ENCODE measurements around the gene SMARCAD1. TPM values are rescaled to one million over a fixed set of nuclear protein-coding genes. Genes with fewer than 3 reads are reported as not detected.

Gene SMARCAD1, protein sequence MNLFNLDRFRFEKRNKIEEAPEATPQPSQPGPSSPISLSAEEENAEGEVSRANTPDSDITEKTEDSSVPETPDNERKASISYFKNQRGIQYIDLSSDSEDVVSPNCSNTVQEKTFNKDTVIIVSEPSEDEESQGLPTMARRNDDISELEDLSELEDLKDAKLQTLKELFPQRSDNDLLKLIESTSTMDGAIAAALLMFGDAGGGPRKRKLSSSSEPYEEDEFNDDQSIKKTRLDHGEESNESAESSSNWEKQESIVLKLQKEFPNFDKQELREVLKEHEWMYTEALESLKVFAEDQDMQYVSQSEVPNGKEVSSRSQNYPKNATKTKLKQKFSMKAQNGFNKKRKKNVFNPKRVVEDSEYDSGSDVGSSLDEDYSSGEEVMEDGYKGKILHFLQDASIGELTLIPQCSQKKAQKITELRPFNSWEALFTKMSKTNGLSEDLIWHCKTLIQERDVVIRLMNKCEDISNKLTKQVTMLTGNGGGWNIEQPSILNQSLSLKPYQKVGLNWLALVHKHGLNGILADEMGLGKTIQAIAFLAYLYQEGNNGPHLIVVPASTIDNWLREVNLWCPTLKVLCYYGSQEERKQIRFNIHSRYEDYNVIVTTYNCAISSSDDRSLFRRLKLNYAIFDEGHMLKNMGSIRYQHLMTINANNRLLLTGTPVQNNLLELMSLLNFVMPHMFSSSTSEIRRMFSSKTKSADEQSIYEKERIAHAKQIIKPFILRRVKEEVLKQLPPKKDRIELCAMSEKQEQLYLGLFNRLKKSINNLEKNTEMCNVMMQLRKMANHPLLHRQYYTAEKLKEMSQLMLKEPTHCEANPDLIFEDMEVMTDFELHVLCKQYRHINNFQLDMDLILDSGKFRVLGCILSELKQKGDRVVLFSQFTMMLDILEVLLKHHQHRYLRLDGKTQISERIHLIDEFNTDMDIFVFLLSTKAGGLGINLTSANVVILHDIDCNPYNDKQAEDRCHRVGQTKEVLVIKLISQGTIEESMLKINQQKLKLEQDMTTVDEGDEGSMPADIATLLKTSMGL
- 10 to 100 TPM; 12.2 to 13.8 TPM for total RNA-seq
- long read RNA-seq, full-length matches to known transcripts = 4 of 14 reads
- long read RNA-seq, partial matches to known transcripts = 5 of 14 reads
- long read RNA-seq, other reads (novel, unspliced or antisense) = 5 of 14 reads

DNA sequence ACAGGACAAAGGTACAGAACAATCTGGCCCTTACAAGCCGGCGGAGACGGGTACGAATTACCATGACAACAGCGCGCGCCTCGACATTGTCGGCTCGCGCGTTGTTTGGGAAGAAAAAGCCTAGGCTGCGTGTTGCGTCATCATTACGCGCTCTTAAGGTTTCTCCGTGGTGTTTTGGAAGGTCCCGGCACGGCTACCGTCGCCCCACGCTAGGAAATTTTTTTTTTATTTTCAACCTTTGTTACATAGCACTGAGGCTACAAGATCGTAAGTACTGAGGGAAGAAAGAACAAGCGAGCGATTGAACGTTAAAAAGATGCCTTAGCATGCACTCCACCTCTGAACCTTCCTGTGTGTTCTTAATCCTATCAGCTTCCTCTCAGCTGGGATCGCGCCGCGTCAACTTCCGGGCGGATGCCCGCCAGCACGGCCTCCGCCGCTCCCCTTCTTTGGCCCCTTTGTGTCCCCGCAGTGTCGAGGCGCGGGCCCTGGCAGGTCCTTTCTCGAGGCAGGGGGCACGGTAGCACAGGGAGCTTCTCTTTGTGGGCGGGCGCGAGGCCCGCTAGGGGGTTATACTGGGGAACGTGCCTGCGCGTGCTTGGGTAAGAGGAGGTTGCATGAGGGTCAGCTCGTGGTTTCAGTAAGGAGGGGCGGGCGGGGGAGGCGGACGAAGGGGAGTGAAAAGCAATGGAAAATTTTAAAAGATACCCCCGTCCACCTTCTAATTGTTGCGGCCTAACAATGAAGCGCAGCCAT is at the start of gene SMARCAD1:
TSS of gene SMARCAD1 (plus strand) at position 397 of the 756 bp plus-strand sequence. CDS start 530 bp downstream, outside the sequence.
- intact Hi-C loops (cut with DNase I) = no loop called here
- DNase-seq = peak; percentile 95

DNA sequence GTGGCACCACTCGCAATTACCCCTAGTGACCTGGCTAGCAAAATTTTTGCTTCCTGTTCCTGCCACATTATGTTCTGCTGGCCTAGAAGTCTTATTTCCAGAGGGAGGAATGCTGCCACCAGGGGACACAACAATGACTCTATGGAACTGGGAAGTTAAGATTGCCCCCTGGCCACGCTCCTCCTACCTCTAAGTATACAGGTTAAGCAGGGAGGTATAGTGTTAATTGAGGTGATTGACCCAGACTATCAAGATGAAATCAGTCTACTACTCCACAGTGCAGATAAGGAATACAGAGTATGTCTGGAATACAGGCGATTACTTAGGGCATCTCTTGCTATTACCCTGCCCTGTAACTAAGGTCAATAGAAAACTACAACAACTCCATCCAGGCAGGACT is 48.8 kb upstream of the SMARCAD1 start:
- DNase-seq (no peak), ATAC-seq (no peak)
- intact Hi-C loops (cut with DNase I) = no loop called here

More for the DNA sequence above, at the start of gene SMARCAD1:
- peak; percentile 96 to 97 for ATAC-seq

DNA sequence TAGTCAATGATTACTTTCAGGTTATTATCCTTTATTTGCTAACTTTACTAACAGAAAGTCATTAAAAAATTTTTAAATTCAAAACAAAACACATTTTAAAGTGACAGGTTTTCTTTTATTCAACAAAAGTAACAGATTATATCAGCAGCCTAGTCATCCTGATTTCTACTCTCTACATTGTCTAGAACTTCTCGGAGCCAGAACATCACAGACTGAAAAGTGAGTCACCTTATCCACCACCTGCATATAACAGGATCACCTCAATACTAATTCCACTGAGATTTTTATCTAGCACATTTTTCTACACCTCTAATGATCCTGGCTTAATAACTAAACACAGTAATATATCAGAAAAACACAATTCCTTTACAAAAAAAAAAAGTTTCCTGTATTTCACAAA is 47.9 kb upstream of the SMARCAD1 start:
- DNase-seq = no peak
- intact Hi-C loops (cut with DNase I) = no loop called here
- no peak for ATAC-seq

DNA sequence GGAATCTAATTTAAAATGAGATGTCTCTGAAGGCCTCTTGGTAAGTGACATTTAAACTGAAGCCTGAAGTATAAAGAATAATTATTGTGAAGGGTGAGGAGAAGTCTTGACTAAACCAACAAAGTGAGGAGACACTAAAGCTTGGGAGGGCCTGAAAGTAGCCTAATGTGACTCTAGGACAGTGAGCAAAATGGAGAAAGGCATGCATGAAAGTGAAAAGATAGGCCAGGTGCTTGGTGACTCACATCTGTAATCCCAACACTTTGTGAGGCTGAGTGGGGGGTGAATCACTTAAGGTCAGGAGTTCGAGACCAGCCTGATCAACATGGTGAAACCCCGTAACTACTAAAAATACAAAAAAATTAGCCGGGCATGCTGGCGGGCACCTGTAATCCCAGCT is 46.9 kb upstream of the SMARCAD1 start:
- DNase-seq (no peak), ATAC-seq (no peak)
- intact Hi-C loops (cut with DNase I) = no loop called here

DNA sequence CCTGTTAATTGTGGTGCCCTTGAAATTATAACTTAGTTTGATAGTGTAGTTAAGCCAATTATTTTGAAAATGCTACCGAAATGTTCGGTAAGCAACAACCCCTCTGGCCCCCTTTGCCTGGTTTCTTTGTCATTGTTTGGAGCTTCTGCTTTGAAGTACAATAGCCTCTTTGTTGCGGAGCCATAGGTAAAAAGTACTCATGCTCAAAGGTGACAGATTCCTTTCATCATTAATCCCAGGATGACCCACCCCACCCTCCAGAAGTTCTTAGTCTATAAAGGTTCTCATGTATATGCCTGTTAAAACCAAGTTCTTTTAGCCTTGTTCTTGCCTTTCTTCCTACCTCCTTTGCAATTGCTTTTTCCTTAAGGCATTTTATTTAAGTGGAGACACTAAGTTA is 42.4 kb upstream of the SMARCAD1 start:
- intact Hi-C loops (cut with DNase I) = no loop called here
- DNase-seq (no peak), ATAC-seq (no peak)

DNA sequence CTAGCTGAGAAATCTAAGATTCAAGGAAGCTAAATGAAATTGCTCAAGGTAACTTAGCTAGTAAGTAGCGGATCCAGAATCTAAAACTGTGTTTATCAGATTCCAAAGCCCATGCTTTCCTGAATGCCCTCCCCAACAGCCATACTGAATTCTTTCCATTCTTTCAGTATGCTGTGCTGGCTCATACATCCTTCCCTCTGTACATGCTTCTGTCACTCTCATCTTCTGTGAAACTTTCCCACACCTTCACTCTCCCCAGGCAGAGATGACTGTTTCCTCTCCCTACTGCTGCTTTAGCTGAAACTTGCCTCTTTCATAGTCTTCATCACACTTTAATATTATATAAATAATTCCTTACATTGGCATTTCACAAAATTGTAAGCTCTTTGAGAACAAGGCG is 39.3 kb upstream of the SMARCAD1 start:
- intact Hi-C loops (cut with DNase I) = no loop called here
- ATAC-seq (no peak), DNase-seq (no peak)

DNA sequence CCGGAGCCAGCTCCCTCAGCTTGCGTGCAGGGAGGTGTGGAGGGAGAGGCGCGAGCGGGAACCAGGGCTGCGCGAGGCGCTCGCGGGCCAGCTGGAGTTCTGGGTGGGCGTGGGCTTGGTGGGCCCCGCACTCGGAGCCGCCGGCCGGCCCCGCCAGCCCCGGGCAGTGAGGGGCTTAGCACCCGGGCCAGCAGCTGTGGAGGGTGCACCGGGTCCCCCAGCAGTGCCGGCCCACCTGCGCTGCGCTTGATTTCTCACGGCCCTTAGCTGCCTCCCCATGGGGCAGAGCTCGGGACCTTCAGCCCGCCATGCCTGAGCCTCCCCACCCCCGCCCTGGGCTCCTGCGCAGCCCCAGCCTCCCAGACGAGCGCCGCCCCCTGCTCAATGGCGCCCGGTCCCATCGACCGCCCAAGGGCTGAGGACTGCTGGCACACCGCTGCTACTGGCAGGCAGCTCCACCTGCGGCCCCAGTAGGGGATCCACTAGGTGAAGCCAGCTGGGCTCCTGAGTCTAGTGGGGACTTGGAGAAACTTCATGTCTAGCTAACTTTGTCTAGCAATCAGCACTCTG is 37.8 kb upstream of the SMARCAD1 start:
- ATAC-seq (no peak), DNase-seq (no peak)
- intact Hi-C loops (cut with DNase I) = no loop called here

DNA sequence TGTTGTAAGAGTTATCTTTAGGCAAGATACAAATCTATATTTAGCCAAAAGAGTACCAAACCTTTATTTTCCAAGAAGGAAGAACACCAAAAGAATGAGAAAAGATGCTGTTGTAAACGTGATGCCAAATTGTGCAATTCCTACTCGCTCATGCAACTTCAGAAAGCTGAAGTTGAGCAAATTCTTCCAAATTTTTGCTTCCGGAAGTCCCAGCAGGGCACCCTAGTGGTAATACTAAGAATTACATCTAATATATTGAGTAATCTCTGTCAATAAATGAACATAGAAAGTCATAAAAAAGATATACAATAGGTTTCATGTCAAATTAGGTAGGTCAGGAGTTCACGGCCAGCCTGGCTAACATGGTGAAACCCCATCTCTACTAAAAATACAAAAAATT is 36.0 kb upstream of the SMARCAD1 start:
- DNase-seq (no peak), ATAC-seq (no peak)
- intact Hi-C loops (cut with DNase I) = no loop called here

DNA sequence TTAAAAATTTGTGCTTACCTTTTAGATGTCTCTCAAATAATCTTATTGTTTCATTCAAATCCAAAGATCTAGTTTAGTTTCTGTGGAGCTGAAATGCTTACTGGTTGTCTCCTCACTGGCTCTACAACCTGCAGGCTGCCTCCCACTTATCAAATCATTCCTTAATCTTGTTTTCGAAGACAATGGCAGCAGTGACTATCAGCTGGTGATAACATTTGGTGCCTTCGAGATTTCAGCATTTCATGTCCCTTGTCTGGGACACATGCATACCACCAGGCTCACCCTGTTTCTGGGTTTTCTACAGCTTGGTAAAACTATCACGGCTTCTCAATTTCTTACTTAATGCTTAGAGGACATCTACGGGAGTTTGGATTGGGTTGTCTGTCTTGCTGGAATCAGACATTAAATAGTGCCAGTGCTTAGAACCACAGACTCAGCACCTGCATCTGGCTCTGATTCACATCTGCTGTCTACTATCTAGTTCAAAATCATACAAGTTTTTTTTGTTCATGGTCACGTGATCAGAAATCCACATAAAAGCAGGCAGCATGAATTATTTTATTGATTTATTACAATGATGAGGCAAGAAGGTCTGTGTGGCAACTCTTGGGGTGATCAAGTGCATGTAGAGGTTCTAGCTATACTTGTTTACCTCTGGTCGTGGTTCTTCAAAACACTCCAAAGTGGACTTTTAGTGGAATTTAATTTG is 32.0 kb upstream of the SMARCAD1 start:
- no peak for ATAC-seq
- intact Hi-C loops (cut with DNase I) = no loop called here
- DNase-seq = no peak

DNA sequence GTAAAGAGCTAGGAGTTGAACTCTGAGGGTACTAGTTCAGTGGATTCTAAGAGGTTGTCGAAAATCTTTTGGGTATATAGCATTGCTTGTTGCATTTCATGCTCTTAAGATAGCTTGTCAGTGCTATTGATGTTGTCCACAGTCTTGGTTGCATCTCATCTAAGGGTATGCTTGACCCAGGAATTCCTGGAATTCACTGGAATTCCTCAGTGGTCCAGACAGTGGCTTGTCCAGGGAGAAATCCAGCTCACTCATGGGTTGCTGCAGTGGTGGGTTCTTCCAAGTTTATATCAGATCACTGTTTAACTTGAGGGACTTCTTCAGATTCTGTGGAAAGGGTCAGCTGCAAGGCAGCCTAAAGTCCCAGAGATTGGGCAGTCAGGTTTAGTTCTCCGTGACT is 29.8 kb upstream of the SMARCAD1 start:
- ATAC-seq (no peak), DNase-seq (no peak)
- intact Hi-C loops (cut with DNase I) = no loop called here

DNA sequence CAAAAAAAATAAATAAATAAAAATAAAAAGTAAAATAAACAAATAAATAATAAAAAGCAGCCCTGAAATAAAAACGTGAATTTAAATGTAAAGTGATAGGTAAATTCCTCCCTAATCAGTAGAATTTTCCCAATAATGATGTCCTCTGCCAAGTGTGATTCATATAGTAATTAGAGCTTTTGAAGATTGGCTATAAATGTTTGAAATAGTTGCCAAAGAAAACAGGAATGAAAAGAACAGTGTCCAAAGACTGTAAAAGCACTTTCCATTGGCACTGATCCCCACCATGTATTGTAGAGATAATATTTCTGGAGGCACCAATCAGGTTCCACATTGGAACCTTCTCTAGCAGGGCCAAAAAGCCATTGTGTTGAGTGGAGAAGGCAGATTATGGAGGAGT is 25.9 kb upstream of the SMARCAD1 start:
- intact Hi-C loops (cut with DNase I) = no loop called here
- no peak for ATAC-seq
- DNase-seq = no peak

DNA sequence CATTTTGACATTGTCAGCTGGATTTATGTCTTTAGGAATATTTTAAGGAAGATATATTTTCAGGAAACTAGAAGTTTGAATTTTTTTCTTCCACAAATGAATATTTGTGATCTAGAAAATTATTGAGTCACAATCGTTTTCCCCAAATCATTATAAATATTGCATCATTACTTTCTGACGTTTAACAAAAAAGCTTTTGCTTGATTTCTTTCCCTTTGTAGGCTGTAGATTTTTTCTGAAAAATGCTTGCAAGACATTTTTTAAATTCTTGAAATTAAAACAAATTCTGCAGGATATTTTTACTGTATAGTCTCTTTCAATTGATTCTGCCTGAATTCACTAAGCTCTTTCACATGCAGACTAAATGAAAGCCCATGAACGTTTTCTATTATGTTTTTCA is 4.9 kb upstream of the SMARCAD1 start:
- ATAC-seq (no peak), DNase-seq (no peak)
- intact Hi-C loops (cut with DNase I) = no loop called here

DNA sequence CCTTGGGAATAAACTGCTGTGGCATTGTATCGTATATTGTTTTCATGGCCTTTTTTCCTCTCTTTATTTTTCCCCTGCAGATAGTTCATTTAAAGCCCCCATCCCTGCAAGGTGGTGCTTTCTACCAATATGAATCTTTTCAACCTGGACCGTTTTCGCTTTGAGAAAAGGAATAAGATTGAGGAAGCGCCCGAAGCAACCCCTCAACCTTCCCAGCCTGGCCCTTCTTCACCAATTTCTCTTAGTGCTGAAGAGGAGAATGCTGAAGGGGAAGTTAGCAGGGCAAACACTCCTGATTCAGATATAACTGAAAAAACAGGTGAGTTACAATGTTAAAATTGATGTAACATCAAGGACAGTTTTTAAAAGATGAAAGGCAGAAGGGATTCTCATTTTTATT is 601 bp downstream of the SMARCAD1 start:
- ATAC-seq = peak in 1 of 2 donors; percentile 3
- intact Hi-C loops (cut with DNase I) = no loop called here

DNA sequence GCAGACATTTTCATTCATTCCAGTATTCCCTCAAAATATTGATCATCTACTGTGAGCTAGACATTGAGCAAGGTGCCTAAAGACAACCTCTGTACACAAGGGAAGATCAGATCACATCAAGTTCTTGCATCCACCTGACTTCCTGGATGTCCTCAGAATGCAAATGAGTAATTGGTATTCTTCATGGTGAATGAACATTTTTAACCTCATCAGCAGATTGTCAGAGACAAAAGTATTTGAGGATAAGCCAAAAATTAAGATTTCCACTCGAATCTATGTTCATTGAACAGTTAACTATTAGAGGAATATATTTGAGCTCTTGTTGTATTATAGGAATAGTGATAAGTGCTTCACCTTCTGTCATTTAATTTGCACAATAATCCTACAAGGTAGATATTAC is 1.3 kb downstream of the SMARCAD1 start:
- no peak for DNase-seq
- intact Hi-C loops (cut with DNase I) = no loop called here
- ATAC-seq = no peak

More for the DNA sequence above, 601 bp downstream of the SMARCAD1 start:
- no peak for DNase-seq

DNA sequence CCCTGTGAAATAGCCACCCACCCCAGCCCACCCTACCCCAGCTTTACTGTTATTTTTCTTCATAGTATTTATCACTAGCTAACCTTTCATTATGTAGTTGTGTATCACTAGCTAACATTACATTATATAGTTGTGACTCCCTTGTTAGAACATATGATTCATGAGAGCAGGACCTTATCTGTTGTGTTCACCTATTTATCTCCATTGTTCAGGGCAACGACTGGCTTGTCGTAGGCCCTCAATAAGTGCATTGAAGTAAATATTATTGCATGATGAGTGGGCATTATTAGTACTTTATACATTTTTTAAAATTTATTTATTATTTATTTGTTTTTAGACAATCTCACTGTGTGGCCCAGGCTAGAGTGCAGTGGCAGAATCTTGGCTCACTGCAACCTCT is 4.2 kb downstream of the SMARCAD1 start:
- intact Hi-C loops (cut with DNase I) = no loop called here
- ATAC-seq (no peak), DNase-seq (no peak)

DNA sequence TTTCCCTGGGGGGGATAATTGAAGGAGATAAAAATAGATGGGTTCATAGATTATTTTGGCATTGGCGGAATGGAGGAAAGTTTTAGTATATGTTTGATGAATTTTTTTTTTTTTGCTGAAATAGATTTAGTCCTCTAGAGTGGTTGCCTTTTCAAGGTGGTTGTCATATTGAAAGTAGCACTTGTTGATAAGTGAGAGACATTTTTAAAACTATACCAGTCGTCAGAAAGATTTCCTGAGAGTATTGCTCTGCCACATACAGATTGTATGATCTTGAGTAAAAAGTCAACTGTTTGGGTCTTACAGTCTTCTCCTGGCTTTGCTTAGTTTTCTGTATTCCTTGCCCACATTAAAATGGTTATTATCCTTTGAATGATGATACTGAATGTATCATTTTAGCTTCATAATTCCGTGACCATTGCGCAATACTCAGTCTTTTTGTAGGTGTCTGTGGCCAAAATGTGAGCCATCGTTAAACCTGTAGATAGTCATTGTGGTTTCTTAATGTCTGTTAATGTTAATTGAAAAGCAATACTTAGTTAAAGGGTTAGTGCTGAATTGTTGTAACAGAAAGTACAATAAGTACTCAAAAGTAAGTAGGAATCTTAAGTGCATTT is 7.1 kb downstream of the SMARCAD1 start:
- DNase-seq (no peak), ATAC-seq (no peak)
- intact Hi-C loops (cut with DNase I) = no loop called here

DNA sequence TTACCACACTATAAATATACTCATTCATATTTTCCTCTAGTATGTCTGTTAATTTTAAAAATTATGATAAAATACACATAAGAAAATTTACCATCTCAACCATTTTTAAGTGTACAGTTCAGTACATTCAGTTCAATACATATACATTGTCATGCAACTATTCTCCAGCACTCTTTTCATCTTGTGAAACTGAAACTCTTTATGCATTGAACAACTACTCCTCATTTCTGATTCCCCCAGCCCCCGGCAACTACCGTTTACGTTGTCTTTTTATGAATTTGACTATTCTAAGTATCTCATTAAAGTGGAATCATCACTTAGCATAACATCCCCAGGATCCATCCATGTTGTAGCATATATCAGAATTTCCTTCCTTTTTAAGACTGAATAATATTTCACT is 8.7 kb downstream of the SMARCAD1 start:
- no peak for ATAC-seq
- intact Hi-C loops (cut with DNase I) = no loop called here
- no peak for DNase-seq

DNA sequence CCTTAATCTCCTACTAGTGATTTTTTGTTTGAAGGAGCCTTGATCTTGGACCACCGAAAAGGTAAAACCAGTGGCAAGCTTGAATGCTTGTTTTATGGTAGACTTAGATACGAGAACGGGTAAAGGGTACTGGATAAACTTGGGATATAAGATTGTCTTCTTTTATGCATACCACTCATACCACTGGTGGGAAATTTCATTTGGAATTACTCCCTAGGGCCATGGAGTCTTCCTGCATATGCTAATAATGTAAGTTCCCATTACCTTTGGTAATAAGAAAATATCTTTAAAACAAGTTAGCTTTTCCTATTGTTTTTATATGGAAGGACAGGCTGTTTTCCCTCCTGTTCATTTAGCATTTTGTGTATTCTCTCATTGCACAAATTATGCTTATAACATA is 11.7 kb downstream of the SMARCAD1 start:
- DNase-seq (no peak), ATAC-seq (no peak)
- intact Hi-C loops (cut with DNase I) = no loop called here
